Lower leg skin (tissue), 4 donors: Measurements from ENCODE around the gene CNDP2. TPM values are rescaled to one million over a fixed set of nuclear protein-coding genes. Genes with fewer than 3 reads are reported as not detected.
"Not testable (repeated sequence)": the region's sequence is repeated elsewhere in the genome, so short reads cannot be mapped to it uniquely, and the experiment has no call there.

Source experiments
- DNase-seq, 2 donors: peaks; one replicate each; pipeline ENCODE4 v3.0.0-alpha.2; 2019; ENCODE audit warnings: low spot score in 2 of 2
- H3K4me3 ChIP-seq: fragments of 200-600 bp; sonication (generic); 2 replicates; pipeline ENCODE4 v1.5.1; 2017; ENCODE audit warnings: mild to moderate bottlenecking, low read depth; ENCODE audit not compliant: poor library complexity, severe bottlenecking
- CTCF ChIP-seq, 3 donors: fragments of 450-650 bp; IDR thresholded peaks; one replicate each; pipeline ENCODE4 v1.5.1; 2016; ENCODE audit warnings: antibody characterized with exemption in 3 of 3, mild to moderate bottlenecking in 3 of 3, moderate library complexity in 2 of 3
- POLR2A ChIP-seq, 2 donors: fragments of 450-650 bp; IDR thresholded peaks; one replicate each; pipeline ENCODE4 v1.6.1; 2016 to 2017; ENCODE audit warnings: antibody characterized with exemption in 2 of 2, mild to moderate bottlenecking in 1 of 2, moderate library complexity in 1 of 2
- WGBS, 2 donors: methylation state at CpG; one replicate each; pipeline ENCODE4 v1.1.5; 2018; 5-methylcytosine and 5-hydroxymethylcytosine counted together
- intact Hi-C: fragments of 100-400 bp; cut with DNase I; formaldehyde crosslinking; loops from one replicate; pipeline ENCODE4 v1.15.0; 2023; ENCODE audit warnings: low total_unique reads
- total RNA-seq, 4 donors: library from RNA; depleted of rRNA; stranded (reverse); fragments of >200 nt; gene quantifications; one replicate each; pipeline ENCODE4 v1.1.0, GENCODE V29; 2016

Gene CNDP2
- total RNA-seq, 4 donors from 2014 or later, result 56.0 to 78.2 (median 73.0) TPM

GRCh38 chr18:74497778-74498177 is 1.6 kb downstream of the CNDP2 start:
- no peak overlapping the region for H3K4me3 ChIP-seq
- DNase-seq, result no peak
- no peak for TF ChIP-seq CTCF (IDR thresholded peaks at IDR 0.05)
- TF ChIP-seq POLR2A (IDR thresholded peaks at IDR 0.05), result no peak
- intact Hi-C loops, result no loop called here
- 62 to 73% methylated on average over 3 of the region's 3 CpGs for WGBS, 2 donors

GRCh38 chr18:74498712-74499627 is 2.8 kb downstream of the CNDP2 start:
- 63 to 73% methylated on average over 14 of the region's 14 CpGs for WGBS, 2 donors
- peak; percentile 49 to 86 for DNase-seq
- intact Hi-C loops, result no loop called here
- TF ChIP-seq CTCF (IDR thresholded peaks at IDR 0.05) (no peak), POLR2A (IDR thresholded peaks at IDR 0.05) (no peak)
- H3K4me3 ChIP-seq, result no peak overlapping the region

GRCh38 chr18:74499633-74500032 is 3.5 kb downstream of the CNDP2 start:
- intact Hi-C loops, result no loop called here
- DNase-seq, result peak; percentile 49 to 88
- WGBS, 2 donors, result 38 to 43% methylated on average over 9 of the region's 9 CpGs
- TF ChIP-seq CTCF (IDR thresholded peaks at IDR 0.05), result no peak
- TF ChIP-seq POLR2A (IDR thresholded peaks at IDR 0.05), result no peak
- no peak overlapping the region for H3K4me3 ChIP-seq

GRCh38 chr18:74500372-74500771 is 4.2 kb downstream of the CNDP2 start:
- no peak for DNase-seq
- intact Hi-C loops, result no loop called here
- 86 to 87% methylated on average over 6 of the region's 6 CpGs for WGBS, 2 donors
- H3K4me3 ChIP-seq, result no peak overlapping the region
- TF ChIP-seq CTCF (IDR thresholded peaks at IDR 0.05), result no peak
- no peak for TF ChIP-seq POLR2A (IDR thresholded peaks at IDR 0.05)

GRCh38 chr18:74500774-74501173 is 4.6 kb downstream of the CNDP2 start:
- H3K4me3 ChIP-seq, intact Hi-C loops: not testable (repeated sequence)
- DNase-seq, result peak in 1 of 2 donors; percentile 61
- 79 to 85% methylated on average over 8 of the region's 8 CpGs for WGBS, 2 donors

- WGBS, 2 donors, result 56 to 64% methylated on average over 4 of the region's 4 CpGs
- intact Hi-C loops, result no loop called here
- no peak overlapping the region for H3K4me3 ChIP-seq
- TF ChIP-seq CTCF (IDR thresholded peaks at IDR 0.05) (no peak), POLR2A (IDR thresholded peaks at IDR 0.05) (no peak)
- no peak for DNase-seq
Observed at GRCh38 chr18:74501386-74501785, 5.2 kb downstream of the CNDP2 start.
